HCT116 (cell line): Measurements from ENCODE around the gene NR4A1. TPM values are rescaled to one million over a fixed set of nuclear protein-coding genes. Genes with fewer than 3 reads are reported as not detected.

Source experiments
- ATAC-seq: fragments of 200-7000 bp; cut with Tn5 transposase; 2 replicates; pipeline ENCODE4 v1.9.1; 2020; ENCODE audit warnings: mild to moderate bottlenecking, moderate library complexity
- BruUV-seq: library from RNA; stranded (reverse); fragments of 400-500 nt; replicated peaks from 2 replicates; lab custom pipeline; 2021; lab: Mats Ljungman, UMichigan
- CTCF ChIA-PET: fragments of 300-600 bp; sonication (Branson Sonifier 250); formaldehyde crosslinking; loops from one replicate; lab custom pipeline; 2021; ENCODE audit warnings: antibody characterized with exemption; lab: Charles Lee
- POLR2A ChIA-PET: fragments of 300-600, 350-600 bp; sonication (Branson Sonifier 250); formaldehyde crosslinking; loops from one replicate; lab custom pipeline; 2021; ENCODE audit warnings: antibody characterized with exemption; lab: Charles Lee
- RAD21 ChIA-PET, 2 experiments: fragments of 300-600 bp; sonication (Branson Sonifier 250); formaldehyde crosslinking; loops; one replicate each; lab custom pipeline; 2023; ENCODE audit warnings: low total read pairs in 2 of 2; ENCODE audit not compliant: uncharacterized antibody in 2 of 2, unreplicated experiment in 2 of 2, low non-redundant PET in 1 of 2; lab: Charles Lee
- DNase-seq: peaks from one replicate; pipeline ENCODE4 v3.0.0-alpha.2; 2010; ENCODE audit warnings: low read depth, low spot score
- H2AFZ ChIP-seq: fragments of 200-600 bp; shearing (Covaris generic), sonication (generic); 2 replicates; pipeline ENCODE4 v1.6.1; 2017; ENCODE audit warnings: low read depth, mixed run types, mixed read lengths, antibody characterized with exemption, low read length; ENCODE audit not compliant: poor library complexity, severe bottlenecking
- H3K27ac ChIP-seq: 2 replicates; pipeline ENCODE4 v1.5.1; 2012; ENCODE audit warnings: low read depth, low read length
- H3K27me3 ChIP-seq: fragments of 200-600 bp; sonication (generic); 2 replicates; pipeline ENCODE4 v1.6.1; 2016; ENCODE audit warnings: mixed run types, low read length, mixed read lengths; ENCODE audit not compliant: insufficient read depth
- H3K36me3 ChIP-seq, 2 experiments: fragments of 200-500 bp in 1 of 2; fragments of 200-600 bp in 1 of 2; sonication (Bioruptor generic) in 1 of 2; sonication (generic) in 1 of 2; 2 replicates each; pipeline versions ENCODE4 v1.5.1 to v1.6.1; 2014 to 2016; ENCODE audit warnings: low read length in 2 of 2, inconsistent platforms in 1 of 2, mixed read lengths in 1 of 2, mixed run types in 1 of 2; ENCODE audit not compliant: insufficient read depth in 2 of 2, control insufficient read depth in 1 of 2
- H3K4me1 ChIP-seq, 2 experiments: fragments of 200-600 bp in 1 of 2; sonication (generic) in 1 of 2; 2 replicates each; pipeline versions ENCODE4 v1.5.1 to v1.6.1; 2012 to 2017; ENCODE audit warnings: low read length in 2 of 2, inconsistent platforms in 1 of 2, mild to moderate bottlenecking in 1 of 2, mixed read lengths in 1 of 2, mixed run types in 1 of 2, moderate library complexity in 1 of 2; ENCODE audit not compliant: insufficient read depth in 2 of 2, control insufficient read depth in 1 of 2
- H3K4me2 ChIP-seq: fragments of 200-600 bp; sonication (generic); 2 replicates; pipeline ENCODE4 v1.6.1; 2017; ENCODE audit warnings: mixed run types, low read length, mixed read lengths
- H3K4me3 ChIP-seq, 2 experiments: fragments of 200-600 bp in 1 of 2; sonication (generic) in 1 of 2; replicated peaks in 1 of 2; 2 replicates each; pipeline ENCODE4 v1.5.1; 2011 to 2016; ENCODE audit warnings: low read length in 2 of 2, control low read depth in 1 of 2, low read depth in 1 of 2, mild to moderate bottlenecking in 1 of 2, mixed read lengths in 1 of 2, mixed run types in 1 of 2
- H3K79me2 ChIP-seq: fragments of 200-600 bp; sonication (generic); 2 replicates; pipeline ENCODE4 v1.6.1; 2017; ENCODE audit warnings: mild to moderate bottlenecking, mixed run types, low read length, moderate library complexity, mixed read lengths; ENCODE audit not compliant: insufficient read depth
- H3K9ac ChIP-seq: fragments of 200-600 bp; sonication (generic); 2 replicates; pipeline ENCODE4 v1.6.1; 2016; ENCODE audit warnings: low read length, mixed read lengths
- H3K9me2 ChIP-seq: fragments of 200-600 bp; sonication (generic), shearing (Covaris generic); 2 replicates; pipeline ENCODE4 v1.6.1; 2017; ENCODE audit warnings: mixed run types, mild to moderate bottlenecking, moderate library complexity; ENCODE audit not compliant: insufficient read depth
- H3K9me3 ChIP-seq, 2 experiments: fragments of 200-500 bp in 1 of 2; fragments of 200-600 bp in 1 of 2; sonication (Bioruptor generic) in 1 of 2; sonication (generic) in 1 of 2; 2 replicates each; pipeline ENCODE4 v1.6.1; 2014 to 2017; ENCODE audit warnings: low read length in 2 of 2, mixed read lengths in 2 of 2, inconsistent platforms in 1 of 2, low read depth in 1 of 2, mild to moderate bottlenecking in 1 of 2, mixed run types in 1 of 2, moderate library complexity in 1 of 2; ENCODE audit not compliant: control insufficient read depth in 1 of 2, insufficient read depth in 1 of 2
- H4K20me1 ChIP-seq: fragments of 200-600 bp; sonication (generic), shearing (Covaris generic); 2 replicates; pipeline ENCODE4 v1.6.1; 2017; ENCODE audit warnings: mixed run types, mild to moderate bottlenecking, moderate library complexity; ENCODE audit not compliant: insufficient read depth
- CBX3 ChIP-seq: IDR thresholded peaks from 2 replicates; pipeline ENCODE4 v1.6.1; 2012; ENCODE audit warnings: low read depth
- CEBPB ChIP-seq: IDR thresholded peaks from 2 replicates; pipeline ENCODE4 v1.6.1; 2012; ENCODE audit warnings: low read depth
- FOSL1 ChIP-seq: IDR thresholded peaks from 2 replicates; pipeline ENCODE4 v1.6.1; 2012; ENCODE audit warnings: low read depth
- MAX ChIP-seq: IDR thresholded peaks from 2 replicates; pipeline ENCODE4 v1.6.1; 2012
- POLR2A ChIP-seq: IDR thresholded peaks from 2 replicates; pipeline ENCODE4 v1.7.0; 2011; ENCODE audit warnings: borderline replicate concordance; ENCODE audit not compliant: insufficient read depth, insufficient read length; ENCODE audit errors: extremely low read depth
- POLR2AphosphoS5 ChIP-seq: IDR thresholded peaks from 2 replicates; pipeline ENCODE4 v1.6.1; 2011; ENCODE audit warnings: mild to moderate bottlenecking, low read depth, low read length, moderate library complexity
- RAD21 ChIP-seq: IDR thresholded peaks from 2 replicates; pipeline ENCODE4 v1.6.1; 2012; ENCODE audit warnings: low read depth, mild to moderate bottlenecking
- REST ChIP-seq: IDR thresholded peaks from 2 replicates; pipeline ENCODE4 v1.6.1; 2012; ENCODE audit warnings: low read depth
- SRF ChIP-seq: IDR thresholded peaks from 2 replicates; pipeline ENCODE4 v1.6.1; 2012; ENCODE audit warnings: low read depth
- YY1 ChIP-seq: IDR thresholded peaks from 2 replicates; pipeline ENCODE4 v1.6.1; 2011; ENCODE audit warnings: low read length, low read depth, moderate library complexity, mild to moderate bottlenecking; ENCODE audit not compliant: insufficient replicate concordance; ENCODE audit errors: extremely low read depth
- ZBTB33 ChIP-seq: IDR thresholded peaks from 2 replicates; pipeline ENCODE4 v1.6.1; 2011; ENCODE audit warnings: mild to moderate bottlenecking, low read length, moderate library complexity; ENCODE audit not compliant: insufficient replicate concordance; ENCODE audit errors: extremely low read depth
- intact Hi-C: fragments of 100-400 bp; cut with micrococcal nuclease; formaldehyde crosslinking; loops from 2 replicates; pipeline ENCODE4 v1.10.0; 2022
- total RNA-seq: library from RNA; stranded (reverse); gene quantifications from one replicate; pipeline ENCODE4 v1.2.1, GENCODE V29; 2021; ENCODE audit not compliant: unreplicated experiment

Gene NR4A1
- total RNA-seq, 1 experiment from 2014 or later: 35.3 TPM

- TF ChIP-seq POLR2A (no peak), RAD21 (no peak), SRF (no peak), MAX (no peak), CBX3 (no peak)
- no peak overlapping the region for H3K4me3 ChIP-seq
- no peaks in the 10 kb centered on the region for H3K79me2 ChIP-seq
- BruUV-seq: no TSS peak
- H3K27me3 ChIP-seq: no peaks in the 10 kb centered on the region
- ChIA-PET POLR2A (interaction anchor here (3.1 kb wide), 1 partner anchor 19 kb away, joined by 15 read pairs; no protein-coding TSS in a partner anchor), RAD21 (interaction anchor here (1.2 to 2.8 kb wide), 3 partner anchors 17 to 20 kb away, joined by 5 to 21 read pairs (median 5); no protein-coding TSS in a partner anchor), CTCF (interaction anchor here (0.9 to 5.5 kb wide), 7 partner anchors 13 to 118 kb away, joined by 3 to 137 read pairs (median 11); no protein-coding TSS in a partner anchor)
- no peak overlapping the region for H3K27ac ChIP-seq
- H2AFZ ChIP-seq: no peak overlapping the region
- intact Hi-C loops: no loop called here
- H3K9ac ChIP-seq: no peak overlapping the region
- H3K9me3 ChIP-seq: no peaks in the 10 kb centered on the region
- no peaks in the 10 kb centered on the region for H3K9me2 ChIP-seq
- peaks cover 0 to 7% of the 10 kb centered on the region in 2 experiments; a peak in 2 of 4 replicates for H3K4me1 ChIP-seq
- H4K20me1 ChIP-seq: no peaks in the 10 kb centered on the region
- ATAC-seq: no peak
- H3K36me3 ChIP-seq: no peaks in the 10 kb centered on the region
- H3K4me2 ChIP-seq: no peak overlapping the region
- no peak for DNase-seq
These were observed 45.9 kb upstream of the NR4A1 start for GRCh38 chr12:52005218-52005902.

- no peak overlapping the region for H2AFZ ChIP-seq
- DNase-seq (no peak), ATAC-seq (no peak)
- H3K27me3 ChIP-seq: no peaks in the 10 kb centered on the region
- ChIA-PET RAD21 (no interaction called here), POLR2A (no interaction called here), CTCF (interaction anchor here (0.9 to 5.5 kb wide), 2 partner anchors 14 to 19 kb away, joined by 3 to 137 read pairs; no protein-coding TSS in a partner anchor)
- BruUV-seq: no TSS peak
- intact Hi-C loops: no loop called here
- H3K27ac ChIP-seq: no peak overlapping the region
- no peaks in the 10 kb centered on the region for H3K36me3 ChIP-seq
- no peak overlapping the region for H3K9ac ChIP-seq
- H3K9me3 ChIP-seq: no peaks in the 10 kb centered on the region
- H3K4me1 ChIP-seq: peaks cover 0 to 7% of the 10 kb centered on the region in 2 experiments; a peak in 2 of 4 replicates
- H4K20me1 ChIP-seq: no peaks in the 10 kb centered on the region
- no peak overlapping the region for H3K4me2 ChIP-seq
- H3K4me3 ChIP-seq: no peak overlapping the region
- no peaks in the 10 kb centered on the region for H3K79me2 ChIP-seq
- H3K9me2 ChIP-seq: no peaks in the 10 kb centered on the region
- TF ChIP-seq SRF: no peak
- TF ChIP-seq ZBTB33: no peak
- TF ChIP-seq POLR2AphosphoS5: no peak
- no peak for TF ChIP-seq POLR2A
- TF ChIP-seq REST: no peak
- TF ChIP-seq FOSL1: no peak
- TF ChIP-seq CEBPB: no peak
- TF ChIP-seq YY1: no peak
- TF ChIP-seq CBX3: no peak
These were observed 45.1 kb upstream of the NR4A1 start for GRCh38 chr12:52005903-52006703.
